ENCODE measurements around the gene CBX5. TPM values are rescaled to one million over a fixed set of nuclear protein-coding genes. Genes with fewer than 3 reads are reported as not detected.
A peak's percentile ranks its signal among the peaks of the same experiment; 100 is the strongest.

CBX5 gene
- total and polyA plus RNA-seq, 9 of the 15 experiments (the other 6 are each of a cell fraction or from before 2014, with no cell fraction given) = 32.6 to 102 (median 59.2) TPM

DNA sequence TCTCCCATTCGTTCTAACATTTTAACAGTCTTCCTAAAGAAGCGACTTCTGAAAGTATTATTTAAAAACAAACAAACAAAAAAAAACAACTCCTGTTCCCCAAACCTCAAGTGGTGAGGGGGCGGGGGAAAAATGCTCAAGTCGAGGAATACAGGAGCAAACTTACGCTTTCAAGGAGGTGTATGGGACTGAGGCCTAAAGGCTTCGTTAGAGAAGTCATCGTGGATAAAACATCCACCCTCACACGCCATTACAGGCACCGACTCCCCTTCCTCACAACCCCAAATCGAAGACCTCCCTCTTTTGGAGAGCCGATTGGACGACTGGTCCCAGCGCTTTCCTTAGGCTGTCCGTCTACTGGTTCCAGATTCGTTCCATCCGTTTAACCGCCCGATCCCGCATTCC lies 693 bp downstream of the CBX5 start (continued):
- TF ChIP-seq TEAD4 (IDR thresholded peaks at IDR 0.05; ENCODE audit: low read length) (no peak), TEAD4 (CRISPR knock-in tag; IDR thresholded peaks at IDR 0.05; ENCODE audit: borderline replicate concordance) (no peak), ZFPM2 (CRISPR knock-in tag; IDR thresholded peaks at IDR 0.05) (no peak), FOXA3 (CRISPR knock-in tag; conservative IDR thresholded peaks at IDR 0.05 in 1 of 2, IDR thresholded peaks at IDR 0.05 in 1 of 2) (no peak), ZNF395 (CRISPR knock-in tag; IDR thresholded peaks at IDR 0.05) (0 out of 2 replicates have a peak, but pooled peaks have one; percentile 9), OTX1 (CRISPR knock-in tag; IDR thresholded peaks at IDR 0.05) (peak; percentile 59; the same call in 1 of the 2 replicates), ZNF12 (CRISPR knock-in tag; IDR thresholded peaks at IDR 0.05) (no peak), HEY1 (CRISPR knock-in tag; IDR thresholded peaks at IDR 0.05; ENCODE audit: borderline replicate concordance) (no peak), GTF2A2 (tag; IDR thresholded peaks at IDR 0.05) (no peak), ZNF584 (CRISPR knock-in tag; IDR thresholded peaks at IDR 0.05; ENCODE audit: low read depth) (no peak), ZNF609 (CRISPR knock-in tag; IDR thresholded peaks at IDR 0.05; ENCODE audit: borderline replicate concordance) (no peak), ATF1 (CRISPR knock-in tag; IDR thresholded peaks at IDR 0.05) (no peak), ATF1 (tag; IDR thresholded peaks at IDR 0.05) (peak; percentile 13; the same call in 1 of the 2 replicates), RBFOX2 (IDR thresholded peaks at IDR 0.05; ENCODE audit: low read depth, low read length) (no peak), NEUROD1 (IDR thresholded peaks at IDR 0.05; ENCODE audit: borderline replicate concordance, low read depth, low read length, partially characterized antibody) (no peak), GATAD2B (IDR thresholded peaks at IDR 0.05; ENCODE audit: borderline replicate concordance) (no peak), NCOR1 (IDR thresholded peaks at IDR 0.05) (no peak), ATF3 (IDR thresholded peaks at IDR 0.05) (no peak), ATF3 (CRISPR knock-in tag; conservative IDR thresholded peaks at IDR 0.05) (no peak)
- TF ChIP-seq, protein P1, sequence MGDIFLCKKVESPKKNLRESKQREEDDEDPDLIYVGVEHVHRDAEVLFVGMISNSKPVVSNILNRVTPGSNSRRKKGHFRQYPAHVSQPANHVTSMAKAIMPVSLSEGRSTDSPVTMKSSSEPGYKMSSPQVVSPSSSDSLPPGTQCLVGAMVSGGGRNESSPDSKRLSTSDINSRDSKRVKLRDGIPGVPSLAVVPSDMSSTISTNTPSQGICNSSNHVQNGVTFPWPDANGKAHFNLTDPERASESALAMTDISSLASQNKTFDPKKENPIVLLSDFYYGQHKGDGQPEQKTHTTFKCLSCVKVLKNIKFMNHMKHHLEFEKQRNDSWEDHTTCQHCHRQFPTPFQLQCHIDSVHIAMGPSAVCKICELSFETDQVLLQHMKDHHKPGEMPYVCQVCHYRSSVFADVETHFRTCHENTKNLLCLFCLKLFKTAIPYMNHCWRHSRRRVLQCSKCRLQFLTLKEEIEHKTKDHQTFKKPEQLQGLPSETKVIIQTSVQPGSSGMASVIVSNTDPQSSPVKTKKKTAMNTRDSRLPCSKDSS (IDR thresholded peaks at IDR 0.05; ENCODE audit: low read depth, partially characterized antibody) = no peak
